ENCODE data around the gene IFIT1B. TPM values are rescaled to one million over a fixed set of nuclear protein-coding genes. Genes with fewer than 3 reads are reported as not detected.

IFIT1B gene
- total RNA-seq, 4 donors from 2014 or later, result not detected

GRCh38 chr10:89332123-89332633 is 45.7 kb upstream of the IFIT1B start:
- WGBS, 2 donors (ENCODE audit: low coverage in 1 of 2), result 2 to 15% methylated on average over 5 of the region's 5 CpGs
- in situ Hi-C loops (cut with MboI; ENCODE audit: low pct_ligation_motif_present in 1 of 4, low pct_unique_long_range_greater_than_20kb in 1 of 4, low sequenced_read_pairs in 3 of 4), result no loop called here
- H3K4me1 ChIP-seq, result peaks cover 5 to 57% (median 18%) of the 10 kb centered on the region in 4 donors

GRCh38 chr10:89335226-89335625 is 42.6 kb upstream of the IFIT1B start:
- Histone ChIP-seq H3K27me3 (no peaks in the 10 kb centered on the region), H3K9me3 (no peaks in the 10 kb centered on the region), H3K4me1 (peaks cover 5 to 38% (median 13%) of the 10 kb centered on the region in 4 donors), H3K27ac (no peak overlapping the region), H3K4me3 (no peak overlapping the region), H3K36me3 (peaks cover 0 to 11% (median 0%) of the 10 kb centered on the region in 4 donors)
- intact Hi-C loops (cut with DNase I; ENCODE audit: low total_unique reads) (no loop called here), in situ Hi-C loops (cut with MboI; ENCODE audit: low pct_ligation_motif_present in 1 of 4, low pct_unique_long_range_greater_than_20kb in 1 of 4, low sequenced_read_pairs in 3 of 4) (no loop called here)
- TF ChIP-seq POLR2A (IDR thresholded peaks at IDR 0.05), result no peak
- TF ChIP-seq, protein P1, sequence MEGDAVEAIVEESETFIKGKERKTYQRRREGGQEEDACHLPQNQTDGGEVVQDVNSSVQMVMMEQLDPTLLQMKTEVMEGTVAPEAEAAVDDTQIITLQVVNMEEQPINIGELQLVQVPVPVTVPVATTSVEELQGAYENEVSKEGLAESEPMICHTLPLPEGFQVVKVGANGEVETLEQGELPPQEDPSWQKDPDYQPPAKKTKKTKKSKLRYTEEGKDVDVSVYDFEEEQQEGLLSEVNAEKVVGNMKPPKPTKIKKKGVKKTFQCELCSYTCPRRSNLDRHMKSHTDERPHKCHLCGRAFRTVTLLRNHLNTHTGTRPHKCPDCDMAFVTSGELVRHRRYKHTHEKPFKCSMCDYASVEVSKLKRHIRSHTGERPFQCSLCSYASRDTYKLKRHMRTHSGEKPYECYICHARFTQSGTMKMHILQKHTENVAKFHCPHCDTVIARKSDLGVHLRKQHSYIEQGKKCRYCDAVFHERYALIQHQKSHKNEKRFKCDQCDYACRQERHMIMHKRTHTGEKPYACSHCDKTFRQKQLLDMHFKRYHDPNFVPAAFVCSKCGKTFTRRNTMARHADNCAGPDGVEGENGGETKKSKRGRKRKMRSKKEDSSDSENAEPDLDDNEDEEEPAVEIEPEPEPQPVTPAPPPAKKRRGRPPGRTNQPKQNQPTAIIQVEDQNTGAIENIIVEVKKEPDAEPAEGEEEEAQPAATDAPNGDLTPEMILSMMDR (IDR thresholded peaks at IDR 0.05), result no peak
- TF ChIP-seq POLR2AphosphoS5 (IDR thresholded peaks at IDR 0.05), result no peak
- TF ChIP-seq EP300 (IDR thresholded peaks at IDR 0.05; ENCODE audit: low read depth), result no peak
- WGBS, 2 donors (ENCODE audit: low coverage in 1 of 2), result 93 to 97% methylated on average over 3 of the region's 3 CpGs
- DNase-seq, result no peak

More at GRCh38 chr10:89332123-89332633, 45.7 kb upstream of the IFIT1B start:
- peak overlapping the region; percentile 75 to 86 (median 82) for H3K27ac ChIP-seq
- TF ChIP-seq POLR2AphosphoS5 (IDR thresholded peaks at IDR 0.05), result peak in 2 of 3 donors; percentile 23 to 46
- TF ChIP-seq, protein P1 (IDR thresholded peaks at IDR 0.05), result no peak
- H3K4me3 ChIP-seq, result peak overlapping the region in 3 of 4 donors; percentile 21 to 48 (median 31)
- no peaks in the 10 kb centered on the region for H3K36me3 ChIP-seq
- intact Hi-C loops (cut with DNase I; ENCODE audit: low total_unique reads), result no loop called here
- DNase-seq, result no peak
- no peaks in the 10 kb centered on the region for H3K27me3 ChIP-seq
- H3K9me3 ChIP-seq, result no peaks in the 10 kb centered on the region

DNA sequence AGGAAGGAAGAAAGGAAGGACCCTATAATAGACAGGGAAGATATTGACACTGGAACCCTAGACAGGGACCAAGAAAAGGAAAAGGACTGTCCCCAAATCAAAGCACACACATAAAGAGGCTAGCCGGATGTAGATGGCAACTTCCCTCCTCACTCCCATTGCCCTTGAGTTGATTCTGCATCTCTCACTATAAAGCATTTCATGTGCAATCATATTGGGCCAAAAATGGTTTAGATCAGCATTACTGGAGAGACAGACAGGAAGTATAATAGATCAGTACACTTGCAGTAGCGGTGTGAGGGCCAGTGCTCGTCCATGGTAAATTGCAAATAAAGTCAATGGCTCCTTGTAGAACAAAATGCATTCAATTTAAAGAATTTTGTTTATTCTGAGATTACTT is 41.6 kb upstream of the IFIT1B start:
- H3K4me1 ChIP-seq, result peaks cover 5 to 34% (median 13%) of the 10 kb centered on the region in 4 donors
- DNase-seq, result no peak
- H3K4me3 ChIP-seq, result no peak overlapping the region
- TF ChIP-seq POLR2AphosphoS5 (IDR thresholded peaks at IDR 0.05), result no peak
- TF ChIP-seq, protein P1 (IDR thresholded peaks at IDR 0.05), result no peak
- TF ChIP-seq POLR2A (IDR thresholded peaks at IDR 0.05), result no peak
- TF ChIP-seq EP300 (IDR thresholded peaks at IDR 0.05; ENCODE audit: low read depth), result no peak
- H3K9me3 ChIP-seq, result no peaks in the 10 kb centered on the region
- no peaks in the 10 kb centered on the region for H3K27me3 ChIP-seq
- intact Hi-C loops (cut with DNase I; ENCODE audit: low total_unique reads) (no loop called here), in situ Hi-C loops (cut with MboI; ENCODE audit: low pct_ligation_motif_present in 1 of 4, low pct_unique_long_range_greater_than_20kb in 1 of 4, low sequenced_read_pairs in 3 of 4) (no loop called here)
- 84 to 86% methylated on average over 3 of the region's 3 CpGs for WGBS, 2 donors (ENCODE audit: low coverage in 1 of 2)
- H3K36me3 ChIP-seq, result peaks cover 0 to 11% (median 0%) of the 10 kb centered on the region in 4 donors
- H3K27ac ChIP-seq, result no peak overlapping the region

GRCh38 chr10:89337484-89337883 is 40.4 kb upstream of the IFIT1B start:
- peaks cover 0 to 11% (median 0%) of the 10 kb centered on the region in 4 donors for H3K36me3 ChIP-seq
- H3K4me1 ChIP-seq, result peaks cover 5 to 25% (median 13%) of the 10 kb centered on the region in 4 donors
- TF ChIP-seq POLR2A (IDR thresholded peaks at IDR 0.05) (no peak), POLR2AphosphoS5 (IDR thresholded peaks at IDR 0.05) (no peak), EP300 (IDR thresholded peaks at IDR 0.05; ENCODE audit: low read depth) (no peak)
- TF ChIP-seq, protein P1 (IDR thresholded peaks at IDR 0.05), result no peak
- H3K4me3 ChIP-seq, result no peak overlapping the region
- no peaks in the 10 kb centered on the region for H3K27me3 ChIP-seq
- in situ Hi-C loops (cut with MboI; ENCODE audit: low pct_ligation_motif_present in 1 of 4, low pct_unique_long_range_greater_than_20kb in 1 of 4, low sequenced_read_pairs in 3 of 4) (no loop called here), intact Hi-C loops (cut with DNase I; ENCODE audit: low total_unique reads) (no loop called here)
- WGBS, 2 donors (ENCODE audit: low coverage in 1 of 2), result 82 to 90% methylated on average over 4 to 6 of the region's 6 CpGs
- no peak overlapping the region for H3K27ac ChIP-seq
- no peak for DNase-seq
- H3K9me3 ChIP-seq, result no peaks in the 10 kb centered on the region

All from transverse colon (tissue), 4 donors.